Measurements from ENCODE around the gene CEP170.

DNA sequence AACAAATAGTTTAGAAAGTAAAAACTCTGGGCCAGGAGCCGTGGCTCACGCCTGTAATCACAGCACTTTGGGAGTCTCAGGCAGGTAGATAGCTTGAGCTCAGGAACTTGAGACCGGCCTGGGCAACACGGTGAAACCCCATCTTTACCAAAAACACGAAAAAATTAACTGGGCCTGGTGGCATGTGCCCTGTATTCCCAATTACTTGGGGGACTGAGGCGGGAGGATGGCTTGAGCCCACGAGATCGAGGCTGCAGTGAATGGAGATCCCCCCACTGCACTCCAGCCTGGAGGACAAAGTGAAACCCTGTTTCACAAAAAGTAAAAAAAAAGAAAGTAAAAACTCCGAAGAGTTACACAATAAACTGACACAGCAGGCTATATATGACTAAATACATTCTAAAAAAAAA lies 10.6 kb downstream of the CEP170 start:
- TF ChIP-seq SIN3A (IDR thresholded peaks at IDR 0.05; ENCODE audit: low read depth) (no peak), POLR2A (IDR thresholded peaks at IDR 0.05; ENCODE audit: borderline replicate concordance, extremely low read depth, insufficient read depth, insufficient read length) (no peak), EZH2 (IDR thresholded peaks at IDR 0.05) (no peak), EGR1 (IDR thresholded peaks at IDR 0.05; ENCODE audit: low read depth) (no peak)
- TF ChIP-seq, protein P1, sequence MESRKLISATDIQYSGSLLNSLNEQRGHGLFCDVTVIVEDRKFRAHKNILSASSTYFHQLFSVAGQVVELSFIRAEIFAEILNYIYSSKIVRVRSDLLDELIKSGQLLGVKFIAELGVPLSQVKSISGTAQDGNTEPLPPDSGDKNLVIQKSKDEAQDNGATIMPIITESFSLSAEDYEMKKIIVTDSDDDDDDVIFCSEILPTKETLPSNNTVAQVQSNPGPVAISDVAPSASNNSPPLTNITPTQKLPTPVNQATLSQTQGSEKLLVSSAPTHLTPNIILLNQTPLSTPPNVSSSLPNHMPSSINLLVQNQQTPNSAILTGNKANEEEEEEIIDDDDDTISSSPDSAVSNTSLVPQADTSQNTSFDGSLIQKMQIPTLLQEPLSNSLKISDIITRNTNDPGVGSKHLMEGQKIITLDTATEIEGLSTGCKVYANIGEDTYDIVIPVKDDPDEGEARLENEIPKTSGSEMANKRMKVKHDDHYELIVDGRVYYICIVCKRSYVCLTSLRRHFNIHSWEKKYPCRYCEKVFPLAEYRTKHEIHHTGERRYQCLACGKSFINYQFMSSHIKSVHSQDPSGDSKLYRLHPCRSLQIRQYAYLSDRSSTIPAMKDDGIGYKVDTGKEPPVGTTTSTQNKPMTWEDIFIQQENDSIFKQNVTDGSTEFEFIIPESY (IDR thresholded peaks at IDR 0.05; ENCODE audit: extremely low read depth, insufficient replicate concordance, low read length): no peak
- TF ChIP-seq, protein P2, sequence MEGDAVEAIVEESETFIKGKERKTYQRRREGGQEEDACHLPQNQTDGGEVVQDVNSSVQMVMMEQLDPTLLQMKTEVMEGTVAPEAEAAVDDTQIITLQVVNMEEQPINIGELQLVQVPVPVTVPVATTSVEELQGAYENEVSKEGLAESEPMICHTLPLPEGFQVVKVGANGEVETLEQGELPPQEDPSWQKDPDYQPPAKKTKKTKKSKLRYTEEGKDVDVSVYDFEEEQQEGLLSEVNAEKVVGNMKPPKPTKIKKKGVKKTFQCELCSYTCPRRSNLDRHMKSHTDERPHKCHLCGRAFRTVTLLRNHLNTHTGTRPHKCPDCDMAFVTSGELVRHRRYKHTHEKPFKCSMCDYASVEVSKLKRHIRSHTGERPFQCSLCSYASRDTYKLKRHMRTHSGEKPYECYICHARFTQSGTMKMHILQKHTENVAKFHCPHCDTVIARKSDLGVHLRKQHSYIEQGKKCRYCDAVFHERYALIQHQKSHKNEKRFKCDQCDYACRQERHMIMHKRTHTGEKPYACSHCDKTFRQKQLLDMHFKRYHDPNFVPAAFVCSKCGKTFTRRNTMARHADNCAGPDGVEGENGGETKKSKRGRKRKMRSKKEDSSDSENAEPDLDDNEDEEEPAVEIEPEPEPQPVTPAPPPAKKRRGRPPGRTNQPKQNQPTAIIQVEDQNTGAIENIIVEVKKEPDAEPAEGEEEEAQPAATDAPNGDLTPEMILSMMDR (IDR thresholded peaks at IDR 0.05 in 2 of 3, conservative IDR thresholded peaks at IDR 0.05 in 1 of 3; ENCODE audit: borderline replicate concordance in 1 of 3, insufficient read depth in 1 of 3, low read depth in 2 of 3, low read length in 2 of 3): no peak
